K562 (cell line): Measurements from ENCODE around the gene DGCR2. TPM values are rescaled to one million over a fixed set of nuclear protein-coding genes. Genes with fewer than 3 reads are reported as not detected.

Experiments used
- ATAC-seq: fragments of 200-7000 bp; cut with Tn5 transposase; 3 replicates; pipeline ENCODE4 v1.9.1; 2020; ENCODE audit warnings: moderate library complexity
- BruUV-seq: library from RNA; stranded (reverse); fragments of 400-500 nt; replicated peaks from 2 replicates; lab custom pipeline; 2021; lab: Mats Ljungman, UMichigan
- CTCF ChIA-PET: fragments of 300-600 bp; formaldehyde crosslinking; extraction: SDS; loops from one replicate; lab custom pipeline; 2021; ENCODE audit warnings: low intra/inter-chr PET ratio; lab: Yijun Ruan, JAX
- POLR2A ChIA-PET: fragments of 300-600, 350-650 bp; sonication (Branson Sonifier 250); formaldehyde crosslinking; extraction: SDS; loops from one replicate; lab custom pipeline; 2021; ENCODE audit warnings: antibody characterized with exemption, inconsistent platforms; lab: Yijun Ruan, JAX
- DNase-seq, 4 experiments: peaks; one replicate each; pipeline versions ENCODE4 v3.0.0 to v3.0.0-alpha.2; 2011 to 2018; ENCODE audit warnings: low spot score in 3 of 4, mixed read lengths in 3 of 4; ENCODE audit errors: extremely low read depth in 1 of 4
- FAIRE-seq: peaks from 2 replicates; lab custom pipeline; 2011; peaks lifted over from hg19 to GRCh38; lab: Jason Lieb, UNC
- H2AFZ ChIP-seq: 2 replicates; pipeline ENCODE4 v1.6.0; 2011; ENCODE audit warnings: low read depth, low read length, control low read depth, inconsistent platforms
- H3K27ac ChIP-seq: fragments of 200-600 bp; 3 replicates; pipeline ENCODE4 v1.8.0; 2011; ENCODE audit warnings: low read depth, mild to moderate bottlenecking, control low read depth, inconsistent platforms, low read length, moderate library complexity, mixed read lengths; ENCODE audit errors: extremely low read depth
- H3K27me3 ChIP-seq, 2 experiments: fragments of 300-600 bp in 1 of 2; 2 replicates in 1 of 2; 3 replicates in 1 of 2; pipeline versions ENCODE4 v1.6.0 to v1.8.0; 2011; ENCODE audit warnings: inconsistent platforms in 2 of 2, low read length in 2 of 2, mild to moderate bottlenecking in 1 of 2, mixed read lengths in 1 of 2, moderate library complexity in 1 of 2; ENCODE audit not compliant: control insufficient read depth in 2 of 2, insufficient read depth in 2 of 2
- H3K36me3 ChIP-seq: fragments of 300-600 bp; 3 replicates; pipeline ENCODE4 v1.8.0; 2011; ENCODE audit warnings: mild to moderate bottlenecking, low read length, inconsistent platforms; ENCODE audit not compliant: control insufficient read depth, insufficient read depth
- H3K4me1 ChIP-seq, 2 experiments: fragments of 200-600 bp in 1 of 2; replicated peaks in 1 of 2; 2 replicates in 1 of 2; 3 replicates in 1 of 2; pipeline versions ENCODE4 v1.5.1 to v1.8.0; 2011; ENCODE audit warnings: inconsistent platforms in 2 of 2, low read length in 2 of 2, mild to moderate bottlenecking in 1 of 2, mixed read lengths in 1 of 2, moderate library complexity in 1 of 2; ENCODE audit not compliant: control insufficient read depth in 2 of 2, insufficient read depth in 2 of 2
- H3K4me2 ChIP-seq: 2 replicates; pipeline ENCODE4 v1.6.1; 2011; ENCODE audit warnings: low read length, control low read depth, inconsistent platforms, mixed read lengths; ENCODE audit not compliant: insufficient read depth
- H3K4me3 ChIP-seq: fragments of 200-600 bp; sonication (generic), shearing (Covaris generic); 2 replicates; pipeline ENCODE4 v1.5.1; 2016; ENCODE audit warnings: control low read depth, inconsistent platforms
- H3K79me2 ChIP-seq: fragments of 200-600 bp; 3 replicates; pipeline ENCODE4 v1.8.0; 2011; ENCODE audit warnings: low read length, inconsistent platforms; ENCODE audit not compliant: control insufficient read depth, insufficient read depth
- H3K9ac ChIP-seq, 2 experiments: 2 replicates each; pipeline versions ENCODE4 v1.6.0 to v1.6.1; 2011; ENCODE audit warnings: low read depth in 2 of 2, low read length in 2 of 2, control low read depth in 1 of 2, inconsistent platforms in 1 of 2, mild to moderate bottlenecking in 1 of 2, mixed read lengths in 1 of 2; ENCODE audit not compliant: insufficient read depth in 1 of 2
- H3K9me1 ChIP-seq: one replicate; pipeline ENCODE4 v1.6.0; 2011; ENCODE audit warnings: inconsistent platforms, mild to moderate bottlenecking, low read length, moderate library complexity; ENCODE audit not compliant: control insufficient read depth, insufficient read depth
- H3K9me3 ChIP-seq: replicated peaks from 2 replicates; pipeline ENCODE4 v1.5.1; 2011; ENCODE audit warnings: low read depth, low read length, inconsistent platforms; ENCODE audit not compliant: control insufficient read depth, insufficient read depth
- H4K20me1 ChIP-seq: replicated peaks from 2 replicates; pipeline ENCODE4 v1.6.1; 2011; ENCODE audit warnings: low read length, inconsistent platforms, mixed read lengths; ENCODE audit not compliant: control insufficient read depth, insufficient read depth
- ARNT ChIP-seq, 2 experiments: fragments of 450-650 bp; IDR thresholded peaks; 2 replicates each; pipeline ENCODE4 v1.6.1; 2016; ENCODE audit warnings: mild to moderate bottlenecking in 1 of 2
- CBX3 ChIP-seq, 2 experiments: IDR thresholded peaks; 1 replicate in 1 of 2; 2 replicates in 1 of 2; pipeline ENCODE4 v1.6.1; 2012; ENCODE audit warnings: inconsistent platforms in 2 of 2, low read length in 2 of 2, borderline replicate concordance in 1 of 2, control low read depth in 1 of 2
- CREB1 ChIP-seq, 2 experiments: sonication (generic) in 1 of 2; formaldehyde crosslinking in 1 of 2; IDR thresholded peaks; 2 replicates each; pipeline versions ENCODE4 v1.6.1 to v1.8.0; 2012 to 2022; ENCODE audit warnings: inconsistent platforms in 1 of 2, mild to moderate bottlenecking in 1 of 2, missing genetic modification reagents in 1 of 2, moderate library complexity in 1 of 2
- HLTF ChIP-seq: fragments of 450-650 bp; IDR thresholded peaks from 2 replicates; pipeline ENCODE4 v1.6.1; 2016
- JUN ChIP-seq, 2 experiments: sonication (generic) in 1 of 2; formaldehyde crosslinking in 1 of 2; IDR thresholded peaks; 2 replicates each; pipeline versions ENCODE4 v1.6.1 to v1.8.0; 2012 to 2022; ENCODE audit warnings: borderline replicate concordance in 2 of 2, mild to moderate bottlenecking in 2 of 2, improper control_type of control experiment in 1 of 2, low read depth in 1 of 2, low read length in 1 of 2, missing genetic modification reagents in 1 of 2
- MTA1 ChIP-seq: fragments of 450-650 bp; IDR thresholded peaks from 2 replicates; pipeline ENCODE4 v1.6.1; 2017; ENCODE audit warnings: borderline replicate concordance
- TEAD4 ChIP-seq, 2 experiments: sonication (generic) in 1 of 2; formaldehyde crosslinking in 1 of 2; IDR thresholded peaks; 2 replicates each; pipeline versions ENCODE4 v1.6.1 to v1.8.0; 2012 to 2022; ENCODE audit warnings: borderline replicate concordance in 1 of 2, inconsistent platforms in 1 of 2, low read length in 1 of 2, mild to moderate bottlenecking in 1 of 2, missing genetic modification reagents in 1 of 2
- TRIM24 ChIP-seq, 2 experiments: fragments of 450-650 bp; IDR thresholded peaks; 2 replicates each; pipeline ENCODE4 v1.6.1; 2016
- TRIM28 ChIP-seq: fragments of 450-650 bp; IDR thresholded peaks from 2 replicates; pipeline ENCODE4 v1.6.1; 2017
- ZEB2 ChIP-seq: fragments of 450-650 bp; IDR thresholded peaks from 2 replicates; pipeline ENCODE4 v1.6.1; 2016
- ZNF408 ChIP-seq: fragments of 250-450 bp; sonication (Bioruptor Pico); IDR thresholded peaks from 2 replicates; pipeline ENCODE4 v1.4.0; 2020; ENCODE audit warnings: low read depth, mild to moderate bottlenecking, moderate library complexity
- WGBS: fragments of 100-300 bp; shearing (Covaris generic); methylation state at CpG from one replicate; pipeline ENCODE4 v1.1.6; 2016; ENCODE audit warnings: low coverage, mixed read lengths; ENCODE audit not compliant: insufficient coverage; ENCODE audit errors: missing lambda C conversion rate; 5-methylcytosine and 5-hydroxymethylcytosine counted together
- in situ Hi-C: fragments of 300-500 bp; cut with MboI; formaldehyde crosslinking; loops from 4 replicates; pipeline ENCODE4 v1.15.0; 2018; ENCODE audit warnings: inconsistent platforms, mixed read lengths
- intact Hi-C: fragments of 100-400 bp; cut with micrococcal nuclease; formaldehyde crosslinking; loops from 2 replicates; pipeline ENCODE4 v1.14.2; 2022
- polyA plus RNA-seq, 8 experiments: library from polyadenylated mRNA; depleted of rRNA in 4 of 8; stranded (reverse) in 5 of 8; unstranded in 3 of 8; fragments of >200 nt; fragmentation: Nextera tagmentation in 2 of 8; fragmentation: Illumina TruSeq in 1 of 8; extraction: Ambion mirVana in 2 of 8; extraction: Trizol in 1 of 8; gene quantifications; 2 replicates each; pipeline versions ENCODE4 v1.2.1 to v1.2.3, GENCODE V29; 2011 to 2014; ENCODE audit warnings: inconsistent platforms in 1 of 8, missing spikeins in 1 of 8
- total RNA-seq, 7 experiments: library from RNA; depleted of rRNA in 6 of 7; stranded (reverse); fragments of >200 nt in 6 of 7; fragmentation: Illumina TruSeq in 2 of 7; extraction: Trizol in 2 of 7; gene quantifications; 2 replicates each; pipeline versions ENCODE4 v1.2.1 to v1.2.3, GENCODE V29; 2011 to 2021; ENCODE audit warnings: low replicate concordance in 1 of 7
- TF ChIP-seq, protein P1 (sequence below): fragments of 450-650 bp; IDR thresholded peaks from 2 replicates; pipeline ENCODE4 v1.6.1; 2018; ENCODE audit warnings: mild to moderate bottlenecking, low read depth; ENCODE audit not compliant: partially characterized antibody
- TF ChIP-seq, protein P2 (sequence below): fragments of 250-450 bp; sonication (Bioruptor Pico); IDR thresholded peaks from 2 replicates; pipeline ENCODE4 v1.5.1; 2021; ENCODE audit warnings: mild to moderate bottlenecking
- TF ChIP-seq, protein P3 (sequence below), 2 experiments: IDR thresholded peaks; 2 replicates each; pipeline ENCODE4 v1.6.1; 2011; ENCODE audit warnings: borderline replicate concordance in 1 of 2, control low read depth in 1 of 2, low read depth in 1 of 2, low read length in 1 of 2, mild to moderate bottlenecking in 1 of 2, mixed read lengths in 1 of 2, moderate library complexity in 1 of 2; ENCODE audit not compliant: insufficient read depth in 1 of 2, insufficient read length in 1 of 2, poor library complexity in 1 of 2, severe bottlenecking in 1 of 2; ENCODE audit errors: extremely low read depth in 1 of 2
- TF ChIP-seq, protein P4 (sequence below): fragments of 450-650 bp; IDR thresholded peaks from 2 replicates; pipeline ENCODE4 v1.6.1; 2016; ENCODE audit warnings: borderline replicate concordance

DGCR2 gene
- total and polyA plus RNA-seq, 9 of the 15 experiments (the other 6 are each of a cell fraction or from before 2014, with no cell fraction given), result 0.69 to 101 (median 56.4) TPM

DNA sequence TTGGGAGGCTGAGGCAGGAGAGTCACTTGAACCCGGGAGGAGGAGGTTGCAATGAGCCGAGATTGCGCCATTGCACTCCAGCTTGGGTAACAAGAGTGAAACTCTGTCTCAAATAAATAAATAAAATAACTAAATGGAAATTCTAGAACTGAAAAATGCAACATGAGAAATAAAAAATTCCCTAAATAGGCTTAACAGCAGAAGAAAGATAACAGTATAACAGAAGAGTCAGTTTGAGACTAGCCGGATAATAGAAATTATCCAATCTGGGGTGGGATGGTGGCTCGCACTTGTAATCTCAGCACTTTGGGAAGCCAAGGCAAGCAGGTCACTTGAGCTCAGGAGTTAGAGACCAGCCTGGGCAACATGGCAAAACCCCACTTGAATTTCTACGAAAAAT, 42.2 kb upstream of the DGCR2 start:
- no peak overlapping the region for H3K4me2 ChIP-seq
- no peak overlapping the region for H3K27ac ChIP-seq
- no peaks in the 10 kb centered on the region for H3K9me1 ChIP-seq
- peaks cover 38 to 56% of the 10 kb centered on the region in 2 experiments for H3K27me3 ChIP-seq
- H2AFZ ChIP-seq, result no peak overlapping the region
- ATAC-seq (no peak), DNase-seq (no peak), FAIRE-seq (no peak)
- 14% methylated on average over 6 of the region's 6 CpGs for WGBS
- no peak overlapping the region for H3K4me3 ChIP-seq
- in situ Hi-C loops, result no loop called here
- H4K20me1 ChIP-seq, result peaks cover 7% of the 10 kb centered on the region; the same call in 1 of the 2 replicates
- ChIA-PET CTCF (no interaction called here), POLR2A (interaction anchor here (1.0 kb wide), 1 partner anchor 18 kb away, joined by 4 read pairs; no protein-coding TSS in a partner anchor)
- H3K36me3 ChIP-seq, result no peaks in the 10 kb centered on the region
- intact Hi-C loops, result no loop called here
- H3K79me2 ChIP-seq, result no peaks in the 10 kb centered on the region
- BruUV-seq, result no TSS peak
- no peak overlapping the region for H3K9ac ChIP-seq
- peaks cover 3 to 12% of the 10 kb centered on the region in 2 experiments; a peak in 4 of 5 replicates for H3K4me1 ChIP-seq
- H3K9me3 ChIP-seq, result peaks cover 9% of the 10 kb centered on the region
- TF ChIP-seq MTA1, result 0 out of 2 replicates have a peak, but pooled peaks have one; percentile 53
- TF ChIP-seq ZNF408 (CRISPR knock-in tag), result no peak
- TF ChIP-seq, protein P1, sequence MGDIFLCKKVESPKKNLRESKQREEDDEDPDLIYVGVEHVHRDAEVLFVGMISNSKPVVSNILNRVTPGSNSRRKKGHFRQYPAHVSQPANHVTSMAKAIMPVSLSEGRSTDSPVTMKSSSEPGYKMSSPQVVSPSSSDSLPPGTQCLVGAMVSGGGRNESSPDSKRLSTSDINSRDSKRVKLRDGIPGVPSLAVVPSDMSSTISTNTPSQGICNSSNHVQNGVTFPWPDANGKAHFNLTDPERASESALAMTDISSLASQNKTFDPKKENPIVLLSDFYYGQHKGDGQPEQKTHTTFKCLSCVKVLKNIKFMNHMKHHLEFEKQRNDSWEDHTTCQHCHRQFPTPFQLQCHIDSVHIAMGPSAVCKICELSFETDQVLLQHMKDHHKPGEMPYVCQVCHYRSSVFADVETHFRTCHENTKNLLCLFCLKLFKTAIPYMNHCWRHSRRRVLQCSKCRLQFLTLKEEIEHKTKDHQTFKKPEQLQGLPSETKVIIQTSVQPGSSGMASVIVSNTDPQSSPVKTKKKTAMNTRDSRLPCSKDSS, result peak; percentile 97
- TF ChIP-seq, protein P2, sequence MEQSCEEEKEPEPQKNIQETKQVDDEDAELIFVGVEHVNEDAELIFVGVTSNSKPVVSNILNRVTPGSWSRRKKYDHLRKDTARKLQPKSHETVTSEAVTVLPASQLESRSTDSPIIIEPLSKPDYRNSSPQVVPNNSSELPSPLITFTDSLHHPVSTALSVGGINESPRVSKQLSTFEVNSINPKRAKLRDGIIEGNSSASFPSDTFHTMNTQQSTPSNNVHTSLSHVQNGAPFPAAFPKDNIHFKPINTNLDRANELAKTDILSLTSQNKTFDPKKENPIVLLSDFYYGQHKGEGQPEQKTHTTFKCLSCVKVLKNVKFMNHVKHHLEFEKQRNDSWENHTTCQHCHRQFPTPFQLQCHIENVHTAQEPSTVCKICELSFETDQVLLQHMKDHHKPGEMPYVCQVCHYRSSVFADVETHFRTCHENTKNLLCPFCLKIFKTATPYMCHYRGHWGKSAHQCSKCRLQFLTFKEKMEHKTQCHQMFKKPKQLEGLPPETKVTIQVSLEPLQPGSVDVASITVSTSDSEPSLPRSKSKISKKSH (CRISPR knock-in tag), result peak; percentile 86
- 0 out of 2 replicates have a peak, but pooled peaks have one; percentile 9 for TF ChIP-seq JUN (IDR thresholded peaks at IDR 0.05; ENCODE audit: borderline replicate concordance, low read depth, low read length)
- TF ChIP-seq JUN (CRISPR knock-in tag; IDR thresholded peaks at IDR 0.05; ENCODE audit: borderline replicate concordance), result no peak
- TF ChIP-seq, protein P3, sequence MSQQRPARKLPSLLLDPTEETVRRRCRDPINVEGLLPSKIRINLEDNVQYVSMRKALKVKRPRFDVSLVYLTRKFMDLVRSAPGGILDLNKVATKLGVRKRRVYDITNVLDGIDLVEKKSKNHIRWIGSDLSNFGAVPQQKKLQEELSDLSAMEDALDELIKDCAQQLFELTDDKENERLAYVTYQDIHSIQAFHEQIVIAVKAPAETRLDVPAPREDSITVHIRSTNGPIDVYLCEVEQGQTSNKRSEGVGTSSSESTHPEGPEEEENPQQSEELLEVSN (IDR thresholded peaks at IDR 0.05; ENCODE audit: borderline replicate concordance in 1 of 2, extremely low read depth in 1 of 2, insufficient read depth in 1 of 2, insufficient read length in 1 of 2, low read depth in 1 of 2, low read length in 1 of 2, poor library complexity in 1 of 2, severe bottlenecking in 1 of 2), result no peak
- peak in 1 of 2 experiments; percentile 54; a peak in 1 of 4 replicates for TF ChIP-seq ARNT (IDR thresholded peaks at IDR 0.05)
- TF ChIP-seq, protein P4, sequence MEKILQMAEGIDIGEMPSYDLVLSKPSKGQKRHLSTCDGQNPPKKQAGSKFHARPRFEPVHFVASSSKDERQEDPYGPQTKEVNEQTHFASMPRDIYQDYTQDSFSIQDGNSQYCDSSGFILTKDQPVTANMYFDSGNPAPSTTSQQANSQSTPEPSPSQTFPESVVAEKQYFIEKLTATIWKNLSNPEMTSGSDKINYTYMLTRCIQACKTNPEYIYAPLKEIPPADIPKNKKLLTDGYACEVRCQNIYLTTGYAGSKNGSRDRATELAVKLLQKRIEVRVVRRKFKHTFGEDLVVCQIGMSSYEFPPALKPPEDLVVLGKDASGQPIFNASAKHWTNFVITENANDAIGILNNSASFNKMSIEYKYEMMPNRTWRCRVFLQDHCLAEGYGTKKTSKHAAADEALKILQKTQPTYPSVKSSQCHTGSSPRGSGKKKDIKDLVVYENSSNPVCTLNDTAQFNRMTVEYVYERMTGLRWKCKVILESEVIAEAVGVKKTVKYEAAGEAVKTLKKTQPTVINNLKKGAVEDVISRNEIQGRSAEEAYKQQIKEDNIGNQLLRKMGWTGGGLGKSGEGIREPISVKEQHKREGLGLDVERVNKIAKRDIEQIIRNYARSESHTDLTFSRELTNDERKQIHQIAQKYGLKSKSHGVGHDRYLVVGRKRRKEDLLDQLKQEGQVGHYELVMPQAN, result peak; percentile 19
- peak in 1 of 2 experiments; percentile 91; a peak in 2 of 3 replicates for TF ChIP-seq CBX3 (IDR thresholded peaks at IDR 0.05; ENCODE audit: borderline replicate concordance in 1 of 2, low read length in 2 of 2)
- TF ChIP-seq ZEB2, result peak; percentile 65; the same call in 1 of the 2 replicates
- TF ChIP-seq TEAD4 (IDR thresholded peaks at IDR 0.05; ENCODE audit: low read length), result no peak
- no peak for TF ChIP-seq TEAD4 (CRISPR knock-in tag; IDR thresholded peaks at IDR 0.05; ENCODE audit: borderline replicate concordance)
- peak; percentile 68 to 85 for TF ChIP-seq TRIM24 (IDR thresholded peaks at IDR 0.05)
- TF ChIP-seq TRIM28, result peak; percentile 97
- peak; percentile 92 for TF ChIP-seq HLTF
- no peak for TF ChIP-seq CREB1 (IDR thresholded peaks at IDR 0.05)
- TF ChIP-seq CREB1 (CRISPR knock-in tag; IDR thresholded peaks at IDR 0.05), result no peak
